Cardiac atrium fibroblast (primary cell): ENCODE measurements around the gene NAA30. TPM values are rescaled to one million over a fixed set of nuclear protein-coding genes. Genes with fewer than 3 reads are reported as not detected.

Source experiments
- total RNA-seq: library from RNA; depleted of rRNA; stranded (reverse); fragments of >200 nt; gene quantifications from 2 replicates; pipeline ENCODE4 v1.2.3, GENCODE V29; 2015

Gene NAA30
- 7.8 and 10.4 TPM in 2 replicates for total RNA-seq

DNA sequence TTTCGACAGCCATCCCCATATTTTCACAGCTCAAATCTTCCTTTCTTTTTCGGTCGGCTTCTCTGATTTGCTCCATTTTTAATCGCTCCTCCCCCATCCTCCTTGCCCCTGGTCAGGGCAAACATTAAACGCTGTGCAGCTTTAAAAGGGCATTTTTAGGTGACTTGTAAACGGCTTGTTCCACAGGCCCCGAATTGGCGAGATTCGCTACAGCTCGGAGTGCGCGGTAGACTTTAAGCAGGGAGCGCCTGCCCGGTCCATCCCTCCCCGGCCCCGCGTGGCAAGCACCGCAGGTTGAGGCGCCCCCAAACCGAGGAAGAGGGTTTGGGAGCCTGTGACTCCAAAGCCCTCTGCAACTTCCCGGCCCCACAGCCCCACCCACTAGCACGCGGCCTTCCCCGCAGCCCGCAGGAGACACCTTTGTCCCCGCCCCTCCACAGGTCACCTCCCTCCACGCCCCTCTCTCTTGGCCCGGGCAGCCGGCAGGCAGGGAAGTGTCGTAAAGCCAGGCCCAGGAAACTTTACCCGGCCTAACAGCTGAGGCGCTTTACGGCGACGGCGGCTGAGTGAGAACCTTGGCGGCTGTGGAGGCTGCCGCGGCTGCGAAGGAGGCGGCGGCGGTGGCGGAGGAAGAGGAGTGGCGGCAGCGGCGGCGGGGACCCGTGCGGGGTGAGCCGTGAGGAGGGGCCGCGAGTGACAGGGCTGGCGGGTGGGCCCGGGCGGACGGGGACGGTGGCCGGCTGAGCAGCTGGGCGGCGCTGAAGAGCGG, at the start of gene NAA30:
TSS of gene NAA30 (plus strand) at position 550 of the 769 bp plus-strand sequence. CDS start 372 bp downstream, outside the sequence.

Other genes with a start within 250 kb of the NAA30 start
- gene EXOC5, start 121.7 kb upstream of the NAA30 start, total RNA-seq, result 24.6 and 48.9 TPM in 2 replicates
- 17.1 and 23.8 TPM in 2 replicates for gene AP5M1, start 121.6 kb upstream of the NAA30 start, total RNA-seq
- gene CCDC198, start 103.3 kb downstream of the NAA30 start, total RNA-seq, result not detected in 2 replicates